Mammary epithelial cell (primary cell): ENCODE data around the gene CCDC33.

Source experiments
- EZH2 ChIP-seq: IDR thresholded peaks from 2 replicates; pipeline ENCODE4 v1.6.1; 2012; ENCODE audit warnings: low read length, inconsistent platforms, borderline replicate concordance
- TF ChIP-seq, protein P1 (sequence below), 2 donors: IDR thresholded peaks in 1 of 2; conservative IDR thresholded peaks in 1 of 2; 2 replicates each; pipeline ENCODE4 v1.5.1; 2011 to 2012; ENCODE audit warnings: inconsistent platforms in 2 of 2, low read length in 2 of 2, mild to moderate bottlenecking in 2 of 2, control low read depth in 1 of 2, low read depth in 1 of 2; ENCODE audit not compliant: insufficient read depth in 1 of 2; ENCODE audit errors: extremely low read depth in 1 of 2

GRCh38 chr15:74334127-74334526 lies 98.0 kb downstream of the CCDC33 start:
- TF ChIP-seq, protein P1, sequence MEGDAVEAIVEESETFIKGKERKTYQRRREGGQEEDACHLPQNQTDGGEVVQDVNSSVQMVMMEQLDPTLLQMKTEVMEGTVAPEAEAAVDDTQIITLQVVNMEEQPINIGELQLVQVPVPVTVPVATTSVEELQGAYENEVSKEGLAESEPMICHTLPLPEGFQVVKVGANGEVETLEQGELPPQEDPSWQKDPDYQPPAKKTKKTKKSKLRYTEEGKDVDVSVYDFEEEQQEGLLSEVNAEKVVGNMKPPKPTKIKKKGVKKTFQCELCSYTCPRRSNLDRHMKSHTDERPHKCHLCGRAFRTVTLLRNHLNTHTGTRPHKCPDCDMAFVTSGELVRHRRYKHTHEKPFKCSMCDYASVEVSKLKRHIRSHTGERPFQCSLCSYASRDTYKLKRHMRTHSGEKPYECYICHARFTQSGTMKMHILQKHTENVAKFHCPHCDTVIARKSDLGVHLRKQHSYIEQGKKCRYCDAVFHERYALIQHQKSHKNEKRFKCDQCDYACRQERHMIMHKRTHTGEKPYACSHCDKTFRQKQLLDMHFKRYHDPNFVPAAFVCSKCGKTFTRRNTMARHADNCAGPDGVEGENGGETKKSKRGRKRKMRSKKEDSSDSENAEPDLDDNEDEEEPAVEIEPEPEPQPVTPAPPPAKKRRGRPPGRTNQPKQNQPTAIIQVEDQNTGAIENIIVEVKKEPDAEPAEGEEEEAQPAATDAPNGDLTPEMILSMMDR (conservative IDR thresholded peaks at IDR 0.05 in 1 of 2, IDR thresholded peaks at IDR 0.05 in 1 of 2; ENCODE audit: extremely low read depth in 1 of 2, insufficient read depth in 1 of 2, low read depth in 1 of 2, low read length in 2 of 2), result no peak
- no peak for TF ChIP-seq EZH2
